GM18502 (cell line): ENCODE data around the gene PPP4R2.
A peak's percentile ranks its signal among the peaks of the same experiment; 100 is the strongest.

ENCODE experiments used
- ATAC-seq: cut with Tn5 transposase; IDR thresholded peaks from one replicate; pipeline ENCODE4 v1.9.1; 2021; ENCODE audit warnings: mild to moderate bottlenecking; ENCODE audit not compliant: unreplicated experiment, poor library complexity

Gene PPP4R2

GRCh38 chr3:73100741-73101559 is 104.3 kb downstream of the PPP4R2 start:
- ATAC-seq: peak; percentile 91

GRCh38 chr3:73101881-73102280 is 105.3 kb downstream of the PPP4R2 start:
- ATAC-seq: no peak

GRCh38 chr3:73107215-73107614 is 110.6 kb downstream of the PPP4R2 start:
- ATAC-seq: no peak

GRCh38 chr3:73107676-73108187 is 111.1 kb downstream of the PPP4R2 start:
- no peak for ATAC-seq

- ATAC-seq: no peak
These were observed 112.1 kb downstream of the PPP4R2 start for GRCh38 chr3:73108750-73109149.

GRCh38 chr3:73110530-73110929 is 113.9 kb downstream of the PPP4R2 start:
- ATAC-seq: no peak

GRCh38 chr3:73114711-73115110 is 118.1 kb downstream of the PPP4R2 start:
- no peak for ATAC-seq

- no peak for ATAC-seq
These were observed 119.2 kb downstream of the PPP4R2 start for GRCh38 chr3:73115806-73116205.
